ENCODE measurements around the gene SLC6A13.

GRCh38 chr12:234019-234418 is 28.6 kb downstream of the SLC6A13 start:
- TF ChIP-seq CTCF (conservative IDR thresholded peaks at IDR 0.05; ENCODE audit: low read depth, low read length) = no peak
- no peak for TF ChIP-seq EZH2phosphoT487 (IDR thresholded peaks at IDR 0.05; ENCODE audit: borderline replicate concordance, low read length)
- no peak for TF ChIP-seq EZH2 (IDR thresholded peaks at IDR 0.05; ENCODE audit: low read length, unreplicated experiment)

Data from PC-3 (cell line).